Activated CD4-positive, alpha-beta T cell treated with anti-CD3 and anti-CD28 coated beads, Interleukin-2, amount 10 ng/mL, durations not matched to agents 7 days and 5 days (primary cell): Measurements from ENCODE around the gene BIK. TPM values are rescaled to one million over a fixed set of nuclear protein-coding genes. Genes with fewer than 3 reads are reported as not detected.

ENCODE experiments used
- CTCF ChIA-PET: fragments of 350-600 bp; sonication (Branson Sonifier 250); formaldehyde crosslinking; loops from one replicate; lab custom pipeline; 2021; ENCODE audit warnings: antibody characterized with exemption; lab: Charles Lee
- POLR2A ChIA-PET: fragments of 350-600 bp; sonication (Branson Sonifier 250); formaldehyde crosslinking; loops from one replicate; lab custom pipeline; 2021; ENCODE audit warnings: antibody characterized with exemption; lab: Charles Lee
- DNase-seq: peaks from one replicate; pipeline ENCODE4 v3.0.0-alpha.2; 2020
- H3K27ac Mint-ChIP-seq: one replicate; pipeline ENCODE4 v1.8.0; 2021; ENCODE audit warnings: mild to moderate bottlenecking, moderate library complexity, mixed read lengths
- H3K27me3 Mint-ChIP-seq: one replicate; pipeline ENCODE4 v1.8.0; 2021; ENCODE audit warnings: mixed read lengths
- H3K36me3 Mint-ChIP-seq: one replicate; pipeline ENCODE4 v1.8.0; 2021; ENCODE audit warnings: low read depth, mixed read lengths
- H3K4me1 Mint-ChIP-seq: one replicate; pipeline ENCODE4 v1.8.0; 2021; ENCODE audit warnings: mixed read lengths
- H3K4me3 Mint-ChIP-seq: one replicate; pipeline ENCODE4 v1.8.0; 2021; ENCODE audit warnings: mild to moderate bottlenecking, moderate library complexity, mixed read lengths
- H3K9me3 Mint-ChIP-seq: one replicate; pipeline ENCODE4 v1.8.0; 2021; ENCODE audit warnings: mixed read lengths
- total RNA-seq, 2 experiments: library from RNA; stranded (reverse); gene quantifications; one replicate each; pipeline ENCODE4 v1.2.3, GENCODE V29; 2021

BIK gene
- total RNA-seq, 2 experiments from 2014 or later = 1.4 to 1.9 TPM

- no peaks in the 10 kb centered on the region for H3K36me3 Mint-ChIP-seq
- H3K4me1 Mint-ChIP-seq = peaks cover 9% of the 10 kb centered on the region
- H3K4me3 Mint-ChIP-seq = peak overlapping the region; percentile 68
- ChIA-PET POLR2A (no interaction called here), CTCF (interaction anchor here (0.7 to 0.9 kb wide), 2 partner anchors 8 to 20 kb away, joined by 3 read pairs; no protein-coding TSS in a partner anchor)
- no peak overlapping the region for H3K27ac Mint-ChIP-seq
- peaks cover 25% of the 10 kb centered on the region for H3K27me3 Mint-ChIP-seq
- no peaks in the 10 kb centered on the region for H3K9me3 Mint-ChIP-seq
- no peak for DNase-seq
Measured at GRCh38 chr22:43109921-43110443, 568 bp upstream of the BIK start.

DNA sequence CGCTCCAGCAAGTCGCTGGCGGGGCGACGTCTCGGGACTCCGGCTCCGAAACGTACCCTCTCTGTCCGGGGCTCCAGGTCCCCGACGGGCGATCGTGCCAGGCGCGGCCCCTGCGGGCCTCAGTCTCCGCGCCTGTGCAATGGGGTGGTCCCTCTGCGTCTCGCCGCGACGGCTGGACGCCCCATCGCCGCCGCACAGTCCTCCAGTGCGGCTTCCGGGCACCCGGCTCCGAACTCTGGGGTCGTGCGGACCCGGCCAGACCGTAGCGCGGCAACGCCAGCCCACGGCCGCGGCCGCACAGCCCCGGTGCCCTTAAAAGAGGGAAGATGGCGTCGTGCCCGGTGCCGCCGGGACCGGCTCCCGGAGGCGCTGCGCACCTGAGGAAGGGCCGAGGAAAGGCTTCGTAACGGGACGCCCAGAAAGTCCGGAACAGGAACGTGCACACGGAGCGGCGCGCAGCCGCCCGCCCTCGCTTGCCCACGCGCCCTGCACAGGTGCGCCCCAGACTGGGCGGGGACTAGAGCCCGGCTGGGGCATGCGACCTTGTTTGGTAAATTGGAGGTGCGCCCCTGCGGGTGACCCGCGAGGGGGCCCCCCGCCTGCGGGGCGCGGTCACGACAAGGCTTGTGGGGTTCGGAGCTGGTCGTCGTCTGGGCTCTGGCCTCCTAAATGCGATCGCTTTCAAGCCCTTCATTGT, 525 bp downstream of the BIK start:
- DNase-seq = peak; percentile 45
- peaks cover 9% of the 10 kb centered on the region for H3K4me1 Mint-ChIP-seq
- no peaks in the 10 kb centered on the region for H3K9me3 Mint-ChIP-seq
- H3K27me3 Mint-ChIP-seq = peaks cover 25% of the 10 kb centered on the region
- ChIA-PET CTCF (interaction anchor here (0.9 kb wide), 1 partner anchor 21 kb away, joined by 3 read pairs; no protein-coding TSS in a partner anchor), POLR2A (no interaction called here)
- peak overlapping the region; percentile 64 for H3K4me3 Mint-ChIP-seq
- H3K36me3 Mint-ChIP-seq = no peaks in the 10 kb centered on the region
- H3K27ac Mint-ChIP-seq = peak overlapping the region; percentile 68

GRCh38 chr22:43113526-43114251, 3.1 kb downstream of the BIK start:
- ChIA-PET POLR2A (no interaction called here), CTCF (no interaction called here)
- H3K36me3 Mint-ChIP-seq = no peaks in the 10 kb centered on the region
- H3K27ac Mint-ChIP-seq = no peak overlapping the region
- peaks cover 24% of the 10 kb centered on the region for H3K27me3 Mint-ChIP-seq
- DNase-seq = no peak
- H3K9me3 Mint-ChIP-seq = no peaks in the 10 kb centered on the region
- peaks cover 9% of the 10 kb centered on the region for H3K4me1 Mint-ChIP-seq
- H3K4me3 Mint-ChIP-seq = no peak overlapping the region

GRCh38 chr22:43114958-43115357, 4.4 kb downstream of the BIK start:
- DNase-seq = no peak
- H3K36me3 Mint-ChIP-seq = no peaks in the 10 kb centered on the region
- CTCF ChIA-PET = no interaction called here

GRCh38 chr22:43116932-43117331, 6.4 kb downstream of the BIK start:
- Mint-ChIP-seq H3K36me3 (no peaks in the 10 kb centered on the region), H3K27me3 (peaks cover 6% of the 10 kb centered on the region), H3K27ac (no peak overlapping the region), H3K9me3 (no peaks in the 10 kb centered on the region), H3K4me1 (peaks cover 6% of the 10 kb centered on the region), H3K4me3 (no peak overlapping the region)
- DNase-seq = no peak
- POLR2A ChIA-PET = no interaction called here
- CTCF ChIA-PET = interaction anchor here (0.6 kb wide), 1 partner anchor 1092 kb away, joined by 3 read pairs; no protein-coding TSS in a partner anchor

More at GRCh38 chr22:43114958-43115357, 4.4 kb downstream of the BIK start:
- Mint-ChIP-seq H3K4me1 (peaks cover 15% of the 10 kb centered on the region), H3K27ac (no peak overlapping the region), H3K27me3 (peaks cover 15% of the 10 kb centered on the region), H3K4me3 (no peak overlapping the region), H3K9me3 (no peaks in the 10 kb centered on the region)
- POLR2A ChIA-PET = no interaction called here

- ChIA-PET POLR2A (no interaction called here), CTCF (no interaction called here)
- no peak for DNase-seq
- Mint-ChIP-seq H3K4me1 (peaks cover 6% of the 10 kb centered on the region), H3K36me3 (no peaks in the 10 kb centered on the region), H3K4me3 (no peak overlapping the region), H3K27me3 (peaks cover 4% of the 10 kb centered on the region), H3K9me3 (no peaks in the 10 kb centered on the region), H3K27ac (no peak overlapping the region)
Measured at GRCh38 chr22:43118024-43118849, 7.7 kb downstream of the BIK start.

DNA sequence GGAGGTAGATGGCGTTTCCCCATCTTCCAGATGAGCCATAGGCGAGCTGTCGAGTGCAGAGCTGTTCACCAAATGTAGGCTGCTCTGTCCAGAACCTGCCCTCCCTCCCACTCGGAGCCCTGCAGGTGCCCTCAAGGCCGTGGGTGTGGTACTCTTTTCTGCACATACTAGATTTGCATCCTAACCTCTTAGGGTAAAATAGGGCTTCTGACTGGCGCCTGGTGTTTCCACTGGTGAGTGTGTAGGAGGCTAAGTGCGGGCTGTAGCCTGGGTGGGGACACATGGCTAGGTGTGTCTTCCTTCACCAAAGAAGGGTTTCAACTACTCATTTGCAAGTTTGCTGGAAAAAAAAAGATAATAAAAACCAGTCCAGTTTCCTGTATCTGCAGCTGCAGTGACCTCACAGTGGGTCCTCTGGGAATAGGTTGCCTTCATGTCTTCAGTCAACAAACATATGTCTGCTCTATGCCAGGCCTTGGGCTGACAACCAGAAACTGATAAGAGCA, 8.5 kb downstream of the BIK start:
- no peak for DNase-seq
- Mint-ChIP-seq H3K36me3 (no peaks in the 10 kb centered on the region), H3K27ac (no peak overlapping the region), H3K27me3 (no peaks in the 10 kb centered on the region), H3K4me3 (no peak overlapping the region), H3K4me1 (peaks cover 6% of the 10 kb centered on the region), H3K9me3 (no peaks in the 10 kb centered on the region)
- ChIA-PET CTCF (no interaction called here), POLR2A (no interaction called here)

- DNase-seq = no peak
- H3K36me3 Mint-ChIP-seq = no peaks in the 10 kb centered on the region
- no peaks in the 10 kb centered on the region for H3K9me3 Mint-ChIP-seq
Measured at GRCh38 chr22:43126501-43127165, 16.1 kb downstream of the BIK start.

DNA sequence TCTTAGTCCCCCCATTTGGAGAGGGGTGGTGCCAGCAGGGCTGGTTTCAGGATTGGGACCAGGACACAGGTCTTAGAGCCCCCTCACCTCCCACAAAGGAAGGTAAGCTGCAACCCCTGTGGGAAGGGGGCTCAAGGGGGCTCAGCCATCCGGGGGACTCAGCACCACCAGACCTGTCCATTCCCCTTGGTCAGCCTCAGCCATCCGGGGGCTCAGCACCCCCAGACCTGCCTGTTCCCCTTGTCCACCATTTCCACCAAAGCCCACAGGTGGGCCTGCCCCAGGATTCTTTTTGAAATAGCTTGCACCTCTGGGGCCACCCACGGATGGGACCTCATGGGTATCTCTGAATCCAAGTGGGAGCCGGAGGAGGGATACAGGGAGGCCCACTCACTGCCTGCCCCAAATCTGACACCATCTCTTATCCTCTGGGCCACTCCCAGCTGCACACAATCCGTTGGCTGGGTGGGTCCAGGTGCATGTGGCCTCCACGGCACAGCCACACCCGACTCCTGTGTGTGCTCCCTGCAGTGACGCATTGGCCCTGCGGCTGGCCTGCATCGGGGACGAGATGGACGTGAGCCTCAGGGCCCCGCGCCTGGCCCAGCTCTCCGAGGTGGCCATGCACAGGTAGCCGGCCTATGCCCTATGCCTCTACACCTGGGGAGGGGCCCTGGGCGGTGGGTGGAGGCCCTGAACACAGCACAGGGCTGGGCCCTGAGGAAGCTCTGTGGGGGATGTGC, 16.8 kb downstream of the BIK start:
- no peak overlapping the region for H3K27ac Mint-ChIP-seq
- no peak for DNase-seq
- no peaks in the 10 kb centered on the region for H3K9me3 Mint-ChIP-seq
- H3K4me1 Mint-ChIP-seq = peaks cover 6% of the 10 kb centered on the region
- peaks cover 2% of the 10 kb centered on the region for H3K36me3 Mint-ChIP-seq
- no peaks in the 10 kb centered on the region for H3K27me3 Mint-ChIP-seq
- CTCF ChIA-PET = interaction anchor here (0.5 to 1.6 kb wide), 3 partner anchors 10 to 379 kb away, joined by 3 to 4 read pairs (median 3); no protein-coding TSS in a partner anchor
- POLR2A ChIA-PET = no interaction called here
- H3K4me3 Mint-ChIP-seq = no peak overlapping the region

More at GRCh38 chr22:43126501-43127165, 16.1 kb downstream of the BIK start:
- ChIA-PET POLR2A (no interaction called here), CTCF (interaction anchor here (0.7 to 1.6 kb wide), 2 partner anchors 11 to 1186 kb away, joined by 3 to 4 read pairs; no protein-coding TSS in a partner anchor)
- H3K4me1 Mint-ChIP-seq = peaks cover 6% of the 10 kb centered on the region
- H3K27ac Mint-ChIP-seq = peak overlapping the region; percentile 68
- no peak overlapping the region for H3K4me3 Mint-ChIP-seq
- no peaks in the 10 kb centered on the region for H3K27me3 Mint-ChIP-seq

GRCh38 chr22:43128116-43128515, 17.6 kb downstream of the BIK start:
- DNase-seq = no peak
- POLR2A ChIA-PET = no interaction called here
- H3K27me3 Mint-ChIP-seq = no peaks in the 10 kb centered on the region

DNA sequence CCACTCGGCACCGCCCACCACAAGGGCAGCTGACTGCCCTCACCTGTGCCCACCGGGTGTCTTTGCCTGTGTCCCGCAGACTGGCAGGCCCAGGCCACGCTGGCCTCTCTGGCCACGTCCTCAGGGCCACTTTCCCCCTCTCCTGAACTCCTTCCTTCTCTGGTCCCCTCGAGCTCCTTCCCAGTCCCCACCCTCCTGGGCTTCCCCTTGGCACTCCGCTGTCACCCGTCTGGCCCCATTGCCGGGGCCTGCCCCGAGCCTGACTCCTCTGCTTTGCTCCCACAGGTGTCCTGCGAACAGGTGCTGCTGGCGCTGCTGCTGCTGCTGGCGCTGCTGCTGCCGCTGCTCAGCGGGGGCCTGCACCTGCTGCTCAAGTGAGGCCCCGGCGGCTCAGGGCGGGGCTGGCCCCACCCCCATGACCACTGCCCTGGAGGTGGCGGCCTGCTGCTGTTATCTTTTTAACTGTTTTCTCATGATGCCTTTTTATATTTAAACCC, 18.4 kb downstream of the BIK start:
- Mint-ChIP-seq H3K9me3 (no peaks in the 10 kb centered on the region), H3K27me3 (no peaks in the 10 kb centered on the region), H3K4me1 (peaks cover 6% of the 10 kb centered on the region), H3K27ac (no peak overlapping the region), H3K4me3 (no peak overlapping the region), H3K36me3 (peaks cover 7% of the 10 kb centered on the region)
- ChIA-PET CTCF (no interaction called here), POLR2A (no interaction called here)
- DNase-seq = no peak

More at GRCh38 chr22:43128116-43128515, 17.6 kb downstream of the BIK start:
- Mint-ChIP-seq H3K4me1 (peaks cover 6% of the 10 kb centered on the region), H3K36me3 (peaks cover 2% of the 10 kb centered on the region), H3K4me3 (no peak overlapping the region), H3K9me3 (no peaks in the 10 kb centered on the region), H3K27ac (no peak overlapping the region)
- CTCF ChIA-PET = interaction anchor here (1.2 kb wide), 1 partner anchor 11 kb away, joined by 3 read pairs; no protein-coding TSS in a partner anchor
